Sigmoid colon (tissue), 4 donors: Measurements from ENCODE around the gene MAST4.

Experiments used
- CTCF ChIP-seq, 4 experiments: fragments of 450-650 bp in 3 of 4; fragments of 200-600 bp in 1 of 4; IDR thresholded peaks; one replicate each; pipeline ENCODE4 v1.5.1; 2016 to 2019; ENCODE audit warnings: antibody characterized with exemption in 4 of 4, mild to moderate bottlenecking in 3 of 4, moderate library complexity in 2 of 4
- EP300 ChIP-seq, 4 donors: sonication (generic); formaldehyde crosslinking; IDR thresholded peaks; one replicate each; pipeline ENCODE4 v1.6.1; 2017; ENCODE audit warnings: antibody characterized with exemption in 4 of 4
- POLR2A ChIP-seq, 2 donors: fragments of 450-650 bp; IDR thresholded peaks; one replicate each; pipeline ENCODE4 v1.6.1; 2016; ENCODE audit warnings: antibody characterized with exemption in 2 of 2, mild to moderate bottlenecking in 2 of 2, moderate library complexity in 2 of 2
- POLR2AphosphoS5 ChIP-seq, 4 donors: sonication (generic); formaldehyde crosslinking; IDR thresholded peaks; one replicate each; pipeline ENCODE4 v1.6.1; 2017; ENCODE audit warnings: antibody characterized with exemption in 4 of 4

- TF ChIP-seq POLR2AphosphoS5 (IDR thresholded peaks at IDR 0.05) = no peak
- no peak for TF ChIP-seq POLR2A (IDR thresholded peaks at IDR 0.05)
- TF ChIP-seq CTCF (IDR thresholded peaks at IDR 0.05) = no peak
- TF ChIP-seq EP300 (IDR thresholded peaks at IDR 0.05) = no peak
These were observed 433.3 kb downstream of the MAST4 start for GRCh38 chr5:67029481-67029880.
